GM23338 (cell line): ENCODE results near the gene CERS1. TPM values are rescaled to one million over a fixed set of nuclear protein-coding genes. Genes with fewer than 3 reads are reported as not detected.

Source experiments
- ATAC-seq: fragments of 200-7000 bp; cut with Tn5 transposase; 3 replicates; pipeline ENCODE4 v1.9.1; 2020
- DNase-seq: peaks from one replicate; pipeline ENCODE4 v3.0.0-alpha.2; 2015; ENCODE audit warnings: low spot score
- H2AFZ ChIP-seq: fragments of 200-600 bp; sonication (generic); 2 replicates; pipeline ENCODE4 v1.8.0; 2016; ENCODE audit warnings: antibody characterized with exemption, mild to moderate bottlenecking, moderate library complexity
- H3F3A ChIP-seq: fragments of 200-600 bp; sonication (generic); replicated peaks from 2 replicates; pipeline ENCODE4 v1.8.0; 2017; ENCODE audit warnings: antibody characterized with exemption, mixed run types, low read depth
- H3K27ac ChIP-seq: fragments of 200-600 bp; sonication (generic); 2 replicates; pipeline ENCODE4 v1.6.1; 2016; ENCODE audit warnings: low read depth
- H3K27me3 ChIP-seq: fragments of 200-600 bp; sonication (generic); 2 replicates; pipeline ENCODE4 v1.8.0; 2016; ENCODE audit warnings: mild to moderate bottlenecking, mixed run types, moderate library complexity; ENCODE audit not compliant: insufficient read depth
- H3K36me3 ChIP-seq: fragments of 200-600 bp; sonication (generic); 2 replicates; pipeline ENCODE4 v1.8.0; 2016; ENCODE audit warnings: mild to moderate bottlenecking; ENCODE audit not compliant: insufficient read depth
- H3K4me1 ChIP-seq: fragments of 200-600 bp; sonication (generic); 2 replicates; pipeline ENCODE4 v1.8.0; 2016; ENCODE audit warnings: mild to moderate bottlenecking, moderate library complexity; ENCODE audit not compliant: insufficient read depth
- H3K4me2 ChIP-seq: fragments of 200-600 bp; sonication (generic); 2 replicates; pipeline ENCODE4 v1.7.1; 2017; ENCODE audit warnings: mixed run types
- H3K4me3 ChIP-seq: fragments of 200-600 bp; sonication (generic); 2 replicates; pipeline ENCODE4 v1.6.1; 2016; ENCODE audit warnings: mixed run types
- H3K79me2 ChIP-seq: fragments of 200-600 bp; sonication (generic); replicated peaks from 2 replicates; pipeline ENCODE4 v1.8.0; 2017; ENCODE audit warnings: mild to moderate bottlenecking; ENCODE audit not compliant: insufficient read depth
- H3K9me2 ChIP-seq: fragments of 200-600 bp; sonication (generic); 2 replicates; pipeline ENCODE4 v1.8.0; 2017; ENCODE audit not compliant: insufficient read depth
- H4K20me1 ChIP-seq: fragments of 200-600 bp; sonication (generic); replicated peaks from 2 replicates; pipeline ENCODE4 v1.8.0; 2017; ENCODE audit warnings: mild to moderate bottlenecking; ENCODE audit not compliant: insufficient read depth
- H3K27ac Mint-ChIP-seq: 2 replicates; pipeline ENCODE4 v1.8.0; 2020; ENCODE audit warnings: inconsistent platforms, mild to moderate bottlenecking, moderate library complexity, mixed read lengths
- H3K27me3 Mint-ChIP-seq: 3 replicates; pipeline ENCODE4 v1.8.0; 2022; ENCODE audit warnings: low read depth, mild to moderate bottlenecking, moderate library complexity, mixed read lengths, inconsistent platforms; ENCODE audit not compliant: insufficient read depth, poor library complexity
- H3K36me3 Mint-ChIP-seq: 3 replicates; pipeline ENCODE4 v1.8.0; 2021; ENCODE audit warnings: low read depth, mild to moderate bottlenecking, inconsistent platforms, moderate library complexity, mixed read lengths
- H3K4me1 Mint-ChIP-seq: 3 replicates; pipeline ENCODE4 v1.8.0; 2020; ENCODE audit warnings: mild to moderate bottlenecking, inconsistent platforms, mixed read lengths
- H3K4me3 Mint-ChIP-seq: 3 replicates; pipeline ENCODE4 v1.8.0; 2021; ENCODE audit warnings: moderate library complexity, mild to moderate bottlenecking, inconsistent platforms, mixed read lengths
- H3K9me3 Mint-ChIP-seq: 3 replicates; pipeline ENCODE4 v1.8.0; 2020; ENCODE audit warnings: moderate library complexity, mild to moderate bottlenecking, inconsistent platforms, mixed read lengths
- CREB1 ChIP-seq: fragments of 250-450 bp; sonication (Bioruptor Pico); IDR thresholded peaks from 2 replicates; pipeline ENCODE4 v1.5.0; 2020; ENCODE audit warnings: low read depth, mild to moderate bottlenecking, moderate library complexity
- EZH2 ChIP-seq: fragments of 200-600 bp; sonication (generic); IDR thresholded peaks from one replicate; pipeline ENCODE4 v1.8.0; 2017; ENCODE audit warnings: antibody characterized with exemption, mild to moderate bottlenecking, low read depth; ENCODE audit not compliant: unreplicated experiment
- EZH2phosphoT487 ChIP-seq: fragments of 200-600 bp; sonication (generic); IDR thresholded peaks from one replicate; pipeline ENCODE4 v1.8.1; 2018; ENCODE audit warnings: antibody characterized with exemption; ENCODE audit not compliant: unreplicated experiment
- NANOG ChIP-seq: IDR thresholded peaks from 2 replicates; pipeline ENCODE4 v1.6.1; 2016; ENCODE audit warnings: antibody characterized with exemption, borderline replicate concordance
- POLR2AphosphoS5 ChIP-seq: IDR thresholded peaks from 2 replicates; pipeline ENCODE4 v1.6.1; 2016; ENCODE audit warnings: antibody characterized with exemption, low read depth
- STAT1 ChIP-seq: IDR thresholded peaks from one replicate; pipeline ENCODE4 v1.6.1; 2016; ENCODE audit warnings: antibody characterized with exemption; ENCODE audit not compliant: unreplicated experiment
- ZNF114 ChIP-seq: fragments of 250-450 bp; sonication (Bioruptor Pico); IDR thresholded peaks from 2 replicates; pipeline ENCODE4 v1.5.0; 2020; ENCODE audit warnings: mild to moderate bottlenecking, moderate library complexity
- ZNF331 ChIP-seq: fragments of 250-450 bp; sonication (Bioruptor Pico); IDR thresholded peaks from 2 replicates; pipeline ENCODE4 v1.5.0; 2020; ENCODE audit warnings: low read depth, mild to moderate bottlenecking, moderate library complexity
- ZNF462 ChIP-seq: fragments of 250-450 bp; sonication (Bioruptor Pico); IDR thresholded peaks from 2 replicates; pipeline ENCODE4 v1.5.0; 2020; ENCODE audit warnings: mild to moderate bottlenecking, moderate library complexity
- polyA plus RNA-seq: library from polyadenylated mRNA; unstranded; fragments of >200 nt; fragmentation: Nextera tagmentation; extraction: Ambion mirVana; gene quantifications from 2 replicates; pipeline ENCODE4 v1.2.1, GENCODE V29; 2016
- total RNA-seq: library from RNA; depleted of rRNA; stranded (reverse); fragments of >200 nt; shearing (Covaris generic); gene quantifications from 2 replicates; pipeline ENCODE4 v1.2.3, GENCODE V29; 2014
- TF ChIP-seq, protein P1 (sequence below), 2 experiments: fragments of 200-600 bp in 1 of 2; sonication (generic) in 1 of 2; conservative IDR thresholded peaks; 2 replicates each; pipeline versions ENCODE4 v1.5.1 to v1.6.1; 2016 to 2017; ENCODE audit warnings: antibody characterized with exemption in 2 of 2, low read depth in 2 of 2, mild to moderate bottlenecking in 2 of 2, moderate library complexity in 1 of 2

Gene CERS1
- total and polyA plus RNA-seq, 2 experiments from 2014 or later: 11.1 to 12.2 TPM

DNA sequence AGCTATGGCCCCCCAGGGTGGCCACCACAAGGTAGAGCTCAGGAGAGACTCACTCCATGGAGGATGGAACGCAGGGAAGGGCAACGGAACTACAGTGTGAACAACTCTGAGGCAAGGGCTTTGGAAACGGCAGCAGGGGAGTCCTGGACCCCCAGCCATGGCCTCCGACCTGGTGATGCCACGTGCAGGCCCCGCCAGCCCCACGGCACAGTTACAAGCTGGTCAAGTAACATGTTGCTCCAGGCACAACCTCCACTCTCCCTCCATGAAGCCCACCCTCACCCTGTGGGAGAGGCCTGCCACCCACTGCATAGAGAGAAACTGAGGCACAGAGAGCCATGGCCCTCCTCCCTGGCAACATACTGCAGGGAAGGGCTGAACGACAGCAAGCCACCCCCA lies 9.1 kb upstream of the CERS1 start (continued):
- TF ChIP-seq, protein P1, sequence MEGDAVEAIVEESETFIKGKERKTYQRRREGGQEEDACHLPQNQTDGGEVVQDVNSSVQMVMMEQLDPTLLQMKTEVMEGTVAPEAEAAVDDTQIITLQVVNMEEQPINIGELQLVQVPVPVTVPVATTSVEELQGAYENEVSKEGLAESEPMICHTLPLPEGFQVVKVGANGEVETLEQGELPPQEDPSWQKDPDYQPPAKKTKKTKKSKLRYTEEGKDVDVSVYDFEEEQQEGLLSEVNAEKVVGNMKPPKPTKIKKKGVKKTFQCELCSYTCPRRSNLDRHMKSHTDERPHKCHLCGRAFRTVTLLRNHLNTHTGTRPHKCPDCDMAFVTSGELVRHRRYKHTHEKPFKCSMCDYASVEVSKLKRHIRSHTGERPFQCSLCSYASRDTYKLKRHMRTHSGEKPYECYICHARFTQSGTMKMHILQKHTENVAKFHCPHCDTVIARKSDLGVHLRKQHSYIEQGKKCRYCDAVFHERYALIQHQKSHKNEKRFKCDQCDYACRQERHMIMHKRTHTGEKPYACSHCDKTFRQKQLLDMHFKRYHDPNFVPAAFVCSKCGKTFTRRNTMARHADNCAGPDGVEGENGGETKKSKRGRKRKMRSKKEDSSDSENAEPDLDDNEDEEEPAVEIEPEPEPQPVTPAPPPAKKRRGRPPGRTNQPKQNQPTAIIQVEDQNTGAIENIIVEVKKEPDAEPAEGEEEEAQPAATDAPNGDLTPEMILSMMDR (conservative IDR thresholded peaks at IDR 0.05; ENCODE audit: low read depth in 2 of 2): no peak

GRCh38 chr19:18904334-18905057 lies 8.5 kb upstream of the CERS1 start:
- Histone ChIP-seq H3K27me3 (no peaks in the 10 kb centered on the region), H3K9me2 (no peaks in the 10 kb centered on the region), H3K4me1 (no peaks in the 10 kb centered on the region), H2AFZ (no peak overlapping the region), H4K20me1 (no peaks in the 10 kb centered on the region; the same call in 1 of the 2 replicates), H3K36me3 (no peaks in the 10 kb centered on the region), H3K4me2 (no peak overlapping the region), H3K4me3 (no peak overlapping the region), H3K27ac (no peak overlapping the region), H3F3A (no peaks in the 10 kb centered on the region), H3K79me2 (no peaks in the 10 kb centered on the region)
- no peak; the same call in 2 of the 3 replicates for ATAC-seq
- H3K27ac Mint-ChIP-seq: no peak overlapping the region
- peaks cover 11% of the 10 kb centered on the region for H3K36me3 Mint-ChIP-seq
- no peaks in the 10 kb centered on the region for H3K9me3 Mint-ChIP-seq
- DNase-seq: no peak
- no peak overlapping the region for H3K4me3 Mint-ChIP-seq
- no peaks in the 10 kb centered on the region for H3K4me1 Mint-ChIP-seq
- peaks cover 3% of the 10 kb centered on the region for H3K27me3 Mint-ChIP-seq
- TF ChIP-seq CREB1: no peak
- no peak for TF ChIP-seq POLR2AphosphoS5
- TF ChIP-seq NANOG: no peak
- no peak for TF ChIP-seq EZH2
- no peak for TF ChIP-seq ZNF331
- TF ChIP-seq, protein P1 (conservative IDR thresholded peaks at IDR 0.05; ENCODE audit: low read depth in 2 of 2): no peak
- TF ChIP-seq ZNF114 (CRISPR knock-in tag): no peak
- TF ChIP-seq STAT1: no peak
- no peak for TF ChIP-seq ZNF462 (CRISPR knock-in tag)
- TF ChIP-seq EZH2phosphoT487: no peak
